HAP-1 (cell line): Measurements from ENCODE around the gene ZRANB3.
A peak's percentile ranks its signal among the peaks of the same experiment; 100 is the strongest.
"Not testable (repeated sequence)": the region's sequence is repeated elsewhere in the genome, so short reads cannot be mapped to it uniquely, and the experiment has no call there.

Experiments
- DNase-seq, 2 experiments: peaks; one replicate each; pipeline ENCODE4 v3.0.0-alpha.2; 2016 to 2020; ENCODE audit warnings: low spot score in 2 of 2
- H3K27me3 ChIP-seq: fragments of 250-450 bp; sonication (Bioruptor Pico); 2 replicates; pipeline ENCODE4 v1.5.1; 2020; ENCODE audit warnings: low read depth, mild to moderate bottlenecking, moderate library complexity
- H3K36me3 ChIP-seq: fragments of 250-450 bp; sonication (Bioruptor Pico); replicated peaks from 2 replicates; pipeline ENCODE4 v1.5.1; 2020; ENCODE audit warnings: mild to moderate bottlenecking
- H3K4me1 ChIP-seq: fragments of 250-450 bp; sonication (Bioruptor Pico); 2 replicates; pipeline ENCODE4 v1.5.1; 2020; ENCODE audit warnings: mild to moderate bottlenecking
- H3K4me3 ChIP-seq: fragments of 250-450 bp; sonication (Bioruptor Pico); 2 replicates; pipeline ENCODE4 v1.5.1; 2020; ENCODE audit warnings: mild to moderate bottlenecking, moderate library complexity
- H3K9me3 ChIP-seq: fragments of 250-450 bp; sonication (Bioruptor Pico); 2 replicates; pipeline ENCODE4 v1.5.1; 2020; ENCODE audit warnings: mild to moderate bottlenecking, moderate library complexity
- in situ Hi-C: fragments of 300-500 bp; cut with MboI; formaldehyde crosslinking; loops from 3 replicates; pipeline ENCODE4 v1.14.3; 2020; ENCODE audit warnings: low sequenced_read_pairs, inconsistent platforms, mixed read lengths

Gene ZRANB3

GRCh38 chr2:135373702-135374101 lies 157.3 kb downstream of the ZRANB3 start:
- in situ Hi-C loops: no loop called here
- H3K4me3 ChIP-seq: no peak overlapping the region
- no peaks in the 10 kb centered on the region for H3K4me1 ChIP-seq
- H3K9me3 ChIP-seq: no peaks in the 10 kb centered on the region
- H3K27me3 ChIP-seq: no peaks in the 10 kb centered on the region
- DNase-seq: no peak
- H3K36me3 ChIP-seq: no peaks in the 10 kb centered on the region

GRCh38 chr2:135349941-135350340 lies 181.1 kb downstream of the ZRANB3 start:
- no peak for DNase-seq
- Histone ChIP-seq H3K36me3 (no peaks in the 10 kb centered on the region), H3K27me3 (no peaks in the 10 kb centered on the region), H3K4me3 (no peak overlapping the region), H3K4me1 (peaks cover 9% of the 10 kb centered on the region), H3K9me3 (no peaks in the 10 kb centered on the region; the same call in 1 of the 2 replicates)
- in situ Hi-C loops: no loop called here

GRCh38 chr2:135348096-135348704 lies 182.8 kb downstream of the ZRANB3 start:
- H3K9me3 ChIP-seq, H3K27me3 ChIP-seq, DNase-seq, H3K4me3 ChIP-seq, H3K36me3 ChIP-seq, H3K4me1 ChIP-seq, in situ Hi-C loops: not testable (repeated sequence)

GRCh38 chr2:135337071-135337470 lies 193.9 kb downstream of the ZRANB3 start:
- Histone ChIP-seq H3K27me3 (no peaks in the 10 kb centered on the region), H3K4me1 (peaks cover 6% of the 10 kb centered on the region; the same call in 1 of the 2 replicates), H3K4me3 (no peak overlapping the region), H3K9me3 (no peaks in the 10 kb centered on the region), H3K36me3 (no peaks in the 10 kb centered on the region)
- in situ Hi-C loops: no loop called here
- DNase-seq: peak; percentile 28 to 29

GRCh38 chr2:135335256-135335655 lies 195.8 kb downstream of the ZRANB3 start:
- Histone ChIP-seq H3K4me1 (peaks cover 6% of the 10 kb centered on the region; the same call in 1 of the 2 replicates), H3K36me3 (no peaks in the 10 kb centered on the region), H3K27me3 (no peaks in the 10 kb centered on the region), H3K9me3 (no peaks in the 10 kb centered on the region), H3K4me3 (no peak overlapping the region)
- DNase-seq: no peak
- in situ Hi-C loops: no loop called here

- no peak for DNase-seq
- Histone ChIP-seq H3K4me1 (no peaks in the 10 kb centered on the region), H3K27me3 (no peaks in the 10 kb centered on the region), H3K9me3 (0 out of 2 replicates have a peak, but pooled peaks cover 3% of the 10 kb centered on the region), H3K4me3 (no peak overlapping the region), H3K36me3 (no peaks in the 10 kb centered on the region)
- in situ Hi-C loops: no loop called here
Observed at GRCh38 chr2:135327146-135327545, 203.9 kb downstream of the ZRANB3 start.

- no peaks in the 10 kb centered on the region for H3K4me1 ChIP-seq
- no peak overlapping the region for H3K4me3 ChIP-seq
Observed at GRCh38 chr2:135320465-135321355, 210.3 kb downstream of the ZRANB3 start.

GRCh38 chr2:135318808-135319207 lies 212.2 kb downstream of the ZRANB3 start:
- H3K27me3 ChIP-seq: no peaks in the 10 kb centered on the region
- no peak overlapping the region for H3K4me3 ChIP-seq
- no peaks in the 10 kb centered on the region for H3K4me1 ChIP-seq
- no peaks in the 10 kb centered on the region for H3K36me3 ChIP-seq
- in situ Hi-C loops: no loop called here
- DNase-seq: no peak
- H3K9me3 ChIP-seq: 0 out of 2 replicates have a peak, but pooled peaks cover 3% of the 10 kb centered on the region

More at GRCh38 chr2:135320465-135321355, 210.3 kb downstream of the ZRANB3 start:
- in situ Hi-C loops: no loop called here
- Histone ChIP-seq H3K27me3 (no peaks in the 10 kb centered on the region), H3K9me3 (0 out of 2 replicates have a peak, but pooled peaks cover 3% of the 10 kb centered on the region), H3K36me3 (no peaks in the 10 kb centered on the region)
- DNase-seq: no peak

- Histone ChIP-seq H3K4me3 (no peak overlapping the region), H3K4me1 (no peaks in the 10 kb centered on the region), H3K36me3 (no peaks in the 10 kb centered on the region), H3K27me3 (no peaks in the 10 kb centered on the region), H3K9me3 (no peaks in the 10 kb centered on the region)
- no peak for DNase-seq
- in situ Hi-C loops: no loop called here
Observed at GRCh38 chr2:135317375-135317774, 213.6 kb downstream of the ZRANB3 start.

GRCh38 chr2:135311962-135312361 lies 219.1 kb downstream of the ZRANB3 start:
- H3K27me3 ChIP-seq: no peaks in the 10 kb centered on the region
- H3K9me3 ChIP-seq: no peaks in the 10 kb centered on the region
- H3K36me3 ChIP-seq: no peaks in the 10 kb centered on the region
- H3K4me1 ChIP-seq: peaks cover 5% of the 10 kb centered on the region; the same call in 1 of the 2 replicates
- H3K4me3 ChIP-seq: no peak overlapping the region
- no peak for DNase-seq
- in situ Hi-C loops: no loop called here

GRCh38 chr2:135311268-135311667 lies 219.8 kb downstream of the ZRANB3 start:
- H3K36me3 ChIP-seq: no peaks in the 10 kb centered on the region
- H3K27me3 ChIP-seq: no peaks in the 10 kb centered on the region
- DNase-seq: no peak
- no peaks in the 10 kb centered on the region for H3K9me3 ChIP-seq
- peaks cover 5% of the 10 kb centered on the region; the same call in 1 of the 2 replicates for H3K4me1 ChIP-seq
- in situ Hi-C loops: no loop called here
- H3K4me3 ChIP-seq: no peak overlapping the region

- Histone ChIP-seq H3K9me3 (no peaks in the 10 kb centered on the region), H3K27me3 (no peaks in the 10 kb centered on the region), H3K36me3 (no peaks in the 10 kb centered on the region), H3K4me3 (no peak overlapping the region), H3K4me1 (peaks cover 5% of the 10 kb centered on the region; the same call in 1 of the 2 replicates)
- no peak for DNase-seq
- in situ Hi-C loops: no loop called here
Observed at GRCh38 chr2:135304694-135305093, 226.3 kb downstream of the ZRANB3 start.

GRCh38 chr2:135299658-135300244 lies 231.3 kb downstream of the ZRANB3 start:
- no peaks in the 10 kb centered on the region for H3K4me1 ChIP-seq
- H3K9me3 ChIP-seq: no peaks in the 10 kb centered on the region
- no peaks in the 10 kb centered on the region for H3K36me3 ChIP-seq
- in situ Hi-C loops: no loop called here
- DNase-seq: no peak
- H3K27me3 ChIP-seq: no peaks in the 10 kb centered on the region
- no peak overlapping the region for H3K4me3 ChIP-seq

GRCh38 chr2:135299165-135299564 lies 231.9 kb downstream of the ZRANB3 start:
- peak in 1 of 2 experiments; percentile 9 for DNase-seq
- Histone ChIP-seq H3K27me3 (no peaks in the 10 kb centered on the region), H3K36me3 (no peaks in the 10 kb centered on the region), H3K9me3 (no peaks in the 10 kb centered on the region), H3K4me3 (no peak overlapping the region), H3K4me1 (no peaks in the 10 kb centered on the region)
- in situ Hi-C loops: no loop called here
